NCI-H1694 (cell line): Measurements from ENCODE around the gene ZC3H18.

Experiments
- DNase-seq: peaks from one replicate; lab custom pipeline; 2025; lab: John Stamatoyannopoulos, UW

ZC3H18 gene

DNA sequence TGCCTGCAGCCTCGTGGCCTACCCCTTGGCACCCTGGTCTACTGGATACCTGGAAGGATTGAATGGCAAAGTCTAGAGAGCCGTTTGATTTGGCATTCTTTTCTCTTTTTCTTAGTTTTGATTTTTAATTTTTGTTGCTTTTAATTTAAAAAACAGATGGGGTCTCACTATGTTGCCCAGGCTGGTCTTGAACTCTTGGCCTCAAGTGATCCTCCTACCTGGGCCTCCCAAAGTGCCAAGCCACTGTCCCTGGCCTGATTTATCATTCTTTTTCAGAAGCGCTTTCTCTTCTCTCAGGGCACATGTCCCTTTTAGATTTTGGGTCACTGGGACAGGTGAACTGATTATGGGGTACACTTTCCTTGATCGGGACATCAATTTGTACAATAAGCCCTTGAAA lies 10.8 kb downstream of the ZC3H18 start:
- DNase-seq, result no peak

DNA sequence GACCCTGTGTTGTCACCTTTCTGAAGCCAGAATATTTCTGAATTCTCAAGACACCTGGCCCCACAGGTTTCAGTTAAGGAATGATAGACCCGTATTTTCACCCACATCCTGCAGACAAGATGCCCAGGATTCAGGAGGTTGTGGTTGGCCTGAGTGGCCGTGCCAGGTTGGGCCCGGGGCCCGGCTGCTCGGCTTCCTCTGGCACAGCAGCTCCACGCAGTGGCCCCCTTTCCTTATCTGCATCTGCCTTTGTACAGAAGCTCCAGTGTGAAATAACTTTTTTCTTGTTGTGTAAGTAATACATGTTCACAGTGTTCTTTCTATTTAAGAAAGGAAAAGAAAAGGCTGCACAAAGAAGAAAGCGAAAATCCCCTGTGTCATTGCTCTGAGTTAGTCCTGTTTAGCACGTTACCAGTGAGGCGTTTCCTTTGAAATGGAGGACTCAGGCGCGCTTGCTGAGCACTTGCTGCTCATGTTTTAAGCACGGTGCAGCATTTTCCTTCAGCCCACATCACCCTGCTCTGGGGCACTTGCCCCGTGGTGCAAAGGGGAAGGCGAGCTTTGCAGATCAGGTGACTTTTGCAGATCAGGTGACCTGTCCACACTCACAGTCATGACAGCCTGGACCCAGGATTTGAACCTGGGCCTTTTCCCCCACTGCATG lies 12.8 kb downstream of the ZC3H18 start:
- DNase-seq, result no peak

DNA sequence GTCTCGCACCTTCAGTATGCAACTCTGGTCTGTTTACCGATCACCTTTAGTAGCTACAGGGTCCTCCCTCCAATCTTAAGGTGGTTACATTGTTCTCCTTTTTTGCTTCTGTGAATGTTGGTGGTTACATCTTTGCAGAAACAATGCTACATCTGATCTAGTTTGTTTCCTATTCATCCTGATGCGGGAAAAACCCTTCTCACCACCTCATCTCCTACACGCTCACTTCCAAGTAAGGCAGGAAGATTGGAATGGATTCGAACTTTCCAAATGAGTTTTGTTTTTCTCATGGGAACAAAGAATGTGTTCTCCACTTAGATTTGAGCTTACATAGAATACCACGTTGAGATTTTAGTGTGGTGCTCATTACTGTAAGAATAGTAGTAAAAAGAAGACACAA lies 14.5 kb downstream of the ZC3H18 start:
- DNase-seq, result no peak

DNA sequence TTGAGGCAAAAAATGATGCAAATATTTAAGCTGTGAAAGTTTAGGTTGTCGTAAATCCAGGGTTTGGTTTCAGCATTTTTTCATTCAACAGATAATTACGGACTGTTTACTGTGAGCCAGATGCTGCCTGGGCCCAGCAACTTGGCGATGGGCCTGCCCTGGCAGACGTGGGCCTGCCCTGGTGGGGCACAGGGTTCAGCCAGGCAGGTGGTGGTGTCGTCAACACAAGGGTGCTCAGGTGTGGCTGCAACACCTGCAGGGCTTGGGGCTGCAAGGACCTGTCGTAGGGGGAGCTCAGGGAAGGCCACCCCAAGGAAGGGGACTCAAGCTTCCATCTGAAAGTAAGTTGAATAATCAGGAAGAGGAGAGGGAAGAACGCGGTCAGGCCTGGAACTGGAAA lies 15.1 kb downstream of the ZC3H18 start:
- peak; percentile 22 for DNase-seq

DNA sequence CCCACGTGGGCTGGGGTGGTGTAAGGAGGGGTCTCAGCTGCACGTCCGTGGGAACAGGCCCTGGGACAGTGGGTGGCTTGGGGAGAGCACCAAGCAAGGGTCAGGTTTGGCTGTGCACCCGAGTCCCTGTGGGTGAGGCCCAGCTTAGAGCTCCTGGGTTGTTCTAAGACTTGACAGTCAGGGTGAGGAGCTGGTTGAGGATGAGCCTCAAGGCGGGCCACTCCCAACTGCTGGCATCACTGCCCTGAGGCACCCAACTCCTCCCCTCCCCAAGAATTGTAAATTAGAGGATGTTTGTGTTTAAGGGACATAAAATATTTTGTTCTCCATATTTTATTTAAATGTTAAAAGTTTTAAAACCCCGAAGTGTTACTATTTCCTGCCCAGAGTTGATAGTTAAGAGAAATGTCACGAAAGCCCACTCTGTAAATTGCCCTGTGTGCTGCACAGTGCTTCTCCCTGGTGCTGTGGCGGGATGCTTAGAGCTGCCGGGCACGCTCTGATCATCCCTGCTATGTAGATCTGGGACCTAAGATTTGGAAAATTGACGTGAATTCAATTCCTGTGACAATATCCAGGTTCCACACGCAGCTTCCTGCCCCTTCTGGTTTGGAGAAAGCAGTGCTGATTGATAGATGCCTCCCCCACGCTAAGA lies 15.9 kb downstream of the ZC3H18 start:
- no peak for DNase-seq

DNA sequence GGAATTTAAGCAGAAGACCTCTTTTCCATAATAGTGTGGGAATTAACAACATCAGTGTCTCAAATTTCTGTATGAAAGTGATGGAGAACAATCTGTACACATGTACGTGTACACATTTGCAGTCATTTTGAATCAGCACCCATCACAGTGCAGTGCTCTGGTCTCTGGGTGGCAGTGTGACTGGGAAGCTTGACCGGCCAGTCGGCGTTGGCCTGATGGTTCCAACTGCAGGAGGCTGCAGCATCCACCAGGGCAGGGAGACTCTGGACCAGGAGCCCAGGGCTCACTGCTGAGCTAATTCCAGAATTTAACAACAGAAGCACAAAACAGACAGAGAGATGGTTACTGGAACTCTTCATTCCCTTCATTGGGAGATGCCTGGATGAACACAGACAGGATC lies 17.9 kb downstream of the ZC3H18 start:
- no peak for DNase-seq

DNA sequence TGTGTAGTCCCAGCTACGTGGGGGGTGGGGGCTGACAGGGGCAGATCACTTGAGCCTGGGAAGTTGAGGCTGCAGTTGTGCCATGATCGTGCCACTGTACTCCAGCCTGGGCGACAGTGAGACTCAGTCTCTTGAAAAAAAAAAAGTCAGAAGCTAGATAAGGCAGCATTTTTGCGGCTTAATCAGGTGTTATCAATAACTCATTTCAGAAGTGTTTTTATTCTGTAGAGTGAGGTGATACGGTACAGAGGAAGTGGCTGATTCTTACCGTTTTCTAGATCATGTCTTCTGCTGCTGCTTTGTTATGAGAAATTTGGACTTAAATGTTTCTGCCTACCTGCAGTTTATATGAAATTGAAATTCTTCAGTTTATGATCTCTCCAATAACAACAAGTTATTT lies 18.6 kb downstream of the ZC3H18 start:
- no peak for DNase-seq

DNA sequence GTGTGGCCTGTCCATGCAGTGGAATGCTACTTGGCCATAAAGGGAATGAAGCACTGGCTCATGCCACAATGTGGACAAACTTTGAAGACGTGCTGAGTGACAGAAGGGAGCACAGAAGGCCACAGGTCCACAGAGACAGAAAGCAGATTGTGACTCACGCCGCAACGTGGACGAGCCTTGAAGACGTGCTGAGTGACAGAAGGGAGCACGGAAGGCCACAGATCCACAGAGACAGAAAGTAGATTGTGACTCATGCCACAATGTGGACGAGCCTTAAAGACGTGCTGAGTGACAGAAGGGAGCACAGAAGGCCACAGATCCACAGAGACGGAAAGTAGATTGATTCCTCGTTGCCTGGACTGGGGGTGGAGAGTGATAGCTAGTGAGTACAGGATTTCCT lies 19.2 kb downstream of the ZC3H18 start:
- DNase-seq, result no peak

DNA sequence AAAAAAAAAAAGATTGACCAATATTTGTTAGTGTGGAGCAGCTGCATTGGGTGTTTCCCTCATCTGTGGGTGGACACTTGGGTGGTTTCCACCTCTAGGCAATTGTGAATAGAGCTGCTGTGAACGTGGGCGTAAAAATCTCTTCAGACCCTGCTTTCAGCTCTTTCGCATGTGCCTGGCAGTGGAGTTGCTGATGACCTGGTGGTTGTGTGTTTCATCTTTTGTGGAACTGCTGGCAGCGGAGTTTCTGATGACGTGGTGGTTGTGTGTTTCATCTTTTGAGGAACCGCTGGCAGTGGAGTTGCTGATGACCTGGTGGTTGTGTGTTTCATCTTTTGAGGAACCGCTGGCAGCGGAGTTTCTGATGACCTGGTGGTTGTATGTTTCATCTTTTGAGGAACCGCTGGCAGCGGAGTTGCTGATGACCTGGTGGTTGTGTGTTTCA lies 21.4 kb downstream of the ZC3H18 start:
- DNase-seq, result no peak

DNA sequence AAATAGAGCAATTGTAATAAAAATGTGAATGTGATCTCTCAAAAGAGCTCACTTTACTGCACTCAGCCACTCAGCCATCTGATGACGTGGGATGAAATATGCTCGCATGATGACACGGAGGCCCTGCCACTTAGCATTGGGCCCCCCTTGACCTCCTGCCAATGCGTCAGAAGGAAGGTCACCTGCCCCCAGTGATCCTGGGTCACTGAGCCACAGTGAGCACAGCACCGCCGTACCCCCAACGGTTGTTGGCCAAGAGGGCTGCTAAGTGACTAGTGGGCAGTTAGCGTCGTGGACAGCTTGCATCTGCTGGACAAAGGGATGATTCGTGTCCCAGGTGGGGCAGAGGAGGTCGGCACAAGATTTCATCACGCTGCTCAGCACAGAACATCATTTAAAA lies 22.9 kb downstream of the ZC3H18 start:
- DNase-seq, result no peak

DNA sequence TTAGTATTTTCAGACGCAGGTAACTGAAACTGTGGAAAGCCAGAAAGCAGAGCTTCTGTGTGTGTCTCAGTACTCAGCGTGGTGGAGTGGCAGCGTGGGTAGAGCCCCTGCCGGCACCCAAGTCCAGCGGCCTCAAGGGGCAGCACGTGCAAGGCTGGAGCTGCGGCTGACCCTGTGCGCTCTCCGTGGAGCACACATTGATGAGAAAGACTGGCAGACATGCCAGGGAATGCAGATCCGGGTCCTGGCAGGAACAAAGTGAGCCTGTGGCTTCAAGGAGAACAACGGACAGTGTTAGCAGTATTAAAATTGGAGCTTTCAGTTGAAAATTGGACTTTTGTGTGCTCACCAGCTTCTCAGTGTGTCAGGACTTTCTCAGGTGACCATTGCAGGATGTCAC lies 23.3 kb downstream of the ZC3H18 start:
- no peak for DNase-seq

DNA sequence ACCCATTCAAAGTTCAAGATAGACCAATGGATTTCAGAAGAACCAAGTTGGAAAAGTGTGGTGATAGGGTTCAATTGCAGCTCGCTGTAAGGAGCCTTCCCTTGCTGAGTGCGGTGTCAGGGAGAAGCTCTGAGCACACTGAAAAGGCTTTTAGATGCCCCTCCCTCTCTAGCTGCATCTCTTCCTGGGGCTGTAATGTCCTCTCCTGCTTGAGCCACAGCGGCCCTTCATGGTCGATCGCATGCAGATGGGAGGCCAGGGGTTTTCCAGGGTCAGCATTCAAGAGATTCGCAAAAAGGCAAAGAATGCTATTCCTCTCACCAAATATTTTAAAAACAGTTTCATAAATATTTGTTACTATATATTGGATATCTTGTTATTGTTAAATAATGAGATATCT lies 23.7 kb downstream of the ZC3H18 start:
- DNase-seq, result no peak

DNA sequence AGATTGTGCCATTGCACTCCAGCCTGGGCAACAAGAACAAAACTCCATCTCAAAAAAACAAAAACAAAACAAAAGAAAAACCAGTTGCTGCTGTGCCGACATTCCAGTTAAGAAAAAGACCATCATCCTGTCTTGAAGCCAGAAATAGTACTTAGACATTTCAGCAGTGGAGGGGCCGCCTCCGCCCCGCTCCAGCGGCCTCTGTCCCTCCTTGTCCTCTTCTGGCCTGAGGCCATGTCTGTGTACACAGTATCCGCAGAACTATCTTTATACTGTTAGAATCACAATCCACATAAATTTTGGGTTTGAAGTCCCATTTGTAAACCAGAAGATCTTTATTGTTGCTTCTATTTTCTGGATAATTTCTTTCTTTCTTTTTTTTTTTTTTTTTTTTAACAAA lies 24.9 kb downstream of the ZC3H18 start:
- no peak for DNase-seq

DNA sequence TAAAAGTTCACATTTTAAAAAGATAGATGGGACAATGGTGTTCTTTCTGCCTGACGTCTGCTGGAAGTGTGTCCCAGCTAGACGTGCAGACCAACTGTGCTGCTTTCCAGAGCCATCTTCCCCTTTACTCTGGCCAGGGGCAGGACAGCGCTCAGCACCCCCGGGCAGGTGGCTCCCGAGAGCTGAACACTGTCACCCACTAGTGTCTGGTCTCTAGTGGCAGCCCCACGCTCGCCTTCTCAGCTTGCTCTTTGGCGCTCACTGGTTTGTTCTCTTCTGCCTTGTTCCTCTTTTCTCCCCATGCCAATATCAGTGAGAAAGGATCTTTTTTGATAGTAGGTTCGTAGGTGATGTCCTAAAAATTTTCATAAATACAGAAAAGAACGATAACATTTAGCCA lies 25.7 kb downstream of the ZC3H18 start:
- no peak for DNase-seq

DNA sequence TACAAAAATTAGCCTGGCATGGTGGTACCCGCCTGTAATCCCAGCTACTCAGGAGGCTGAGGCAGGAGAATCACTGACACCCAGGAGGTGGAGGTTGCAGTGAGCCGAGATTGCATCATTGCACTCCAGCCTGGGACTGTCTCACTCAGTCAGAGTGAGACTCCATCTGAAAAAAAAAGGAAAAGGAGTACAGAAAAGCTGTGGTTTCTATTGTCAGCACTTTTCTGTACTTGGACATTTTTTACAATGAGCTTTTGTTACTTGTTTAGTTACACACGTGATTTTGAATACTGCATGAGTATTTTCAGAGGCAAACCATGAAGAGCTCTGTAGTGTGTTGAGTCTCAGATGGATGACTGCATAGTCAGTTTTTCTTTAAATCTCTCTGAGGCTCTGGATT lies 26.3 kb downstream of the ZC3H18 start:
- no peak for DNase-seq

DNA sequence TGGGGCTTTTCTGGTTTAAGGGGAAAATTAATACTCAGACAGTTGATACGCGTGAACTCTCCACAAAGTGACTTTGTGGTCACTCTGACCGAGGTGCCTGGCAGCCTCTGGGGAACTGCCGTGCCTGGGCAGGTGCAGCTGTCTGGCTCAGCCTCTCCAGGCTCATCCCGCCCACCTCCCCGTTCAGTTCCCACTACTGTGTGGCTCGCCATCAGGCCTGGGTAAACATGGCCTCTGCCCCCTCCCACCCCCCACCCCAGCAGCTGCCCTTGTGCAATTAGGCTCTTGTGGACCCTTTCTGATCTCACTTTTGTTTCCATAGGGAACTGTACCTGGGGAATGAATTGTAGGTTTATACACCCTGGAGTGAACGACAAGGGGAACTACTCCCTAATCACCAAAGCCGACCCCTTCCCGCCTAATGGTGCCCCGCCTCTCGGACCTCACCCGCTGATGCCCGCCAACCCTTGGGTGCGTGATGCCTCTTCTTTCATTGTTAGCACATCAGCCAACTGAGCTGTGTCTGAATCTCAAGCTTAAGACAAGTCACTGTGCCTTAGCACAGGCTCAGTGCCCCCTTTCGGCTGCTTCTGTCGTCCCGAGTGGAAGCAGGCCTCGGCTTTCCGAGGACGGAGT lies 27.8 kb downstream of the ZC3H18 start:
- DNase-seq, result no peak

DNA sequence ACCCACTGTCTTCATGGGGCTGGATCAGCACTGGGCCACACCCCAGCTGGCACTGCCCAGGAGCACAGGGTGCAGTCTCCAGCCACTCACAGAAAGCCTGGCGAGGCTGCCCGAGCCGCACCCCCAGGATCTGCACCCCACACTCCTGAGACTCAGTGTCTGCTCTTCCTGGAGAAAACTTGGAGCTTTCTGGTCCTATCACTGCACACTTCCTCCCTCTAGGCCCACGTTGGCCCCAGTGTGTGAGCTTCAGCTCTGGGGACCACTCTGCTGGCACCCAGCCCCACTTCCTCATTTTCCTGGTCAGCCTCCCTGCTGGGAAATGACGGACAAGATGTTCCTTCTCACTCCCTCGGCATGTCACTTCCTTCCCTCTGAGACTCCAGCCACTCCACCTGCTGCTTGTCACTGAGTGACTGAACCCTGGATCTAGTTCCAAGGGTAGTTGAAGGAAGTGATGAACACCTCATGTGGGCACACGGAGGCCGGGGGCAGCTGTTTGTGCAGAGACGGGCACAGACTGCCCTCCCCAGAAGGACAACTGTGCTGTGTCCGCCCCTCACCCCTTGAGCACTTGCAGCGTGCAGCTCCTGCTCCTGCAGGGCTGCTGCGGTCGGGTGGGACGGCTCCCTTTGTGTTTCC lies 29.0 kb downstream of the ZC3H18 start:
- no peak for DNase-seq

DNA sequence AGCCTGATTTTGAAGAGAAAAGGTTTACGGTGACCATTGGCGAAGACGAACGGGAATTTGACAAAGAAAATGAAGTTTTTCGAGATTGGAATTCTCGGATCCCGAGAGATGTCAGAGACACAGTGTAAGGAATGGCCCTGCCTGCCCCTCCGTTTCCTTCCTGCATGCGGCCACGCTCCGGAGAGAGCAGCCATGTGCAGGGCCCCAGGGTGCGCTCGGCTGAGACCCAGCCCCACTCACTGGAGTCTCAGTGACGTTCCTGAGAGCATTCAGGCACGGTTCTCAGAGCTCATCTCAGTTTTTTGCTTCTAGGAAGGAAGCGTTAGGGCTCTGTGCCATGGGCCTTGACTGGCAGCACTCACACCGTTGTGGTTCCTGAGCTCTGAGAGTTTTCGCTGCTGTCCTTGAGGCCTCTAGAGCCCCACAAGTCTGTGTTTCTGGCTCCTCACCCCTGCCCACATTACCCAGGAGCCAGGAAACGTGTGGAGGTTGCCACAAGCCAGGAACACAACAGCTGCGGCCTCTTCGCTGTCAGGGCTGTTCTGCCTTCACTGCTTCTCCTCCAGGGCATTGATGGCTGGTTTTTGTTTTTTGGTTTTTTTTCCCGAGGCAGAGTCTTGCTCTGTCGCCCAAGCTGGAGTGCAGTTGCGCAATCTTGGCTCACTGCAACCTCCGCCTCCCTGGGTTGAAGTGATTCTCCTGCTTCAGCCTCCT lies 29.8 kb downstream of the ZC3H18 start:
- no peak for DNase-seq

DNA sequence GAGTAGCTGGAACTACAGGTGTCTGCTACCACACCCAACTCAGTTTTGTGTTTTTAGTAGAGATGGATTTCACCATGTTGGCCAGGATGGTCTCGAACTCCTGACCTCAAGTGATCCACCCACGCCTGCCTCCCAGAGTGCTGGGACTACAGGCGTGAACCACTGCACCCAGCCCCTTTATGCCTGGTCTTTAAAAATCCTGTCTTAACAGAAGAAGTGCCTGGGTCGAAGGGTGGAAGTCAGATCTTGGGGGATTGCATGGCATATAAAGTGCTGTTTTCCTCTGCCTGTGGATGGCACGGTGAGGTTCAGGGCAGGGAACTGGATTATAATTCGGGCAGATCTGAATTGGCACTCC lies 30.3 kb downstream of the ZC3H18 start:
- no peak for DNase-seq

DNA sequence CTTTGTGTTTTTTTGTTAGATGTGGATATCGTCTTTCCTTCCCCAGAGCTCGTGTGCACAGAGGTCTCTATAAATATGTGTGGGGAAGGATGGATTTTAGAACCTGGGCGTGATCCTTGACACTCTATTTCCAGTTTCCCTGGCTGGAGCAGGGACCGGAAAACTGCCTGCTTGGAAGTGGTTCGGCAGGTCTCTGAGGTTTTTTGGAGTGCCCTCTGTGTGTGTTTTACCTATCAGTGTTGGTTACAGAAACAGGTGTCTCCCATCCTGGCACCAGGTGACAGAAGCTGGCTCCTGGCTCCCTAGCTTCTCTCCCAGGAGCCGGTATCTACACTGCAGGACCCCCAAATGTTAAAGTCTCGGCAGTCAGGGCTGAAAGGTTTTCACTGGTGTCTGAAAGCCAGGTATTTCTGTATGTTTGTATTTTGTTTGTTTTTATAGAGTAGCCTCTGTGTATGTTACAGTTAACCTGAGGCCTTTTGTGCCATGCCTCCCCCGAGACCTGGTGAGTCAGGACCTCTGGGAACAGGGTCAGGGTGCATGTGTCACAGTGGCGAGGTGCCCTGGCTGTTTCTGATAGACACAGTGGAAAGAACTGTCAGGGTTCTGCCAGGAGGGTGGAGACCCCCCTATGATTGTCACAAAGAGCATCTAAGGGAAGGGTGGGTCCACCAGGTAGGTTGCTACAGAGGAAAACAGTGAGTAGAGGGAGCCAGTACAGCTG lies 31.3 kb downstream of the ZC3H18 start:
- no peak for DNase-seq

DNA sequence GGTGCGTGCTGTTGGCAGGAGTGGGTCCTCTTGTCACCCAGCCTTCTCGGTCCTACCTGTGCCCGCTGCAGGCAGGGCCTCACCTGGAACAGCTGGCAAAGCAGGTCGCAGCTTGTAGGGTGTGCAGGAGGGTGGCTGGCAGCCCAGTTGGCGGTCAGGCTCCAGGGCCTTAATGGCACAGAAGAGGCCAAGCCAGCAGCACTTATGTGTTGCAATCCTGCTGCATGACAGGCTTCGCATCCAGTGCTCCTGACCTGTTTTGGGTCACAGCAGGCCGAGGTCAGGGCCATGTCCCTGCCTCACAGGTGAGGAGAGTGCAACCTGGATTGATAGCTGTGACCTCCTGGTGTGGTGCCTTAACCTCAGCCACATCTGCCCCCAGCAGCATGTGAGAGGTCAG lies 31.9 kb downstream of the ZC3H18 start:
- DNase-seq, result no peak
